HG02840 (cell line): ENCODE data around the gene PLEKHM2.
"Not testable (repeated sequence)": the region's sequence is repeated elsewhere in the genome, so short reads cannot be mapped to it uniquely, and the experiment has no call there.

Source experiments
- ATAC-seq: cut with Tn5 transposase; IDR thresholded peaks from one replicate; pipeline ENCODE4 v1.9.1; 2021; ENCODE audit warnings: mild to moderate bottlenecking, moderate library complexity, moderate number of reproducible peaks; ENCODE audit not compliant: unreplicated experiment, low FRiP score

PLEKHM2 gene, protein sequence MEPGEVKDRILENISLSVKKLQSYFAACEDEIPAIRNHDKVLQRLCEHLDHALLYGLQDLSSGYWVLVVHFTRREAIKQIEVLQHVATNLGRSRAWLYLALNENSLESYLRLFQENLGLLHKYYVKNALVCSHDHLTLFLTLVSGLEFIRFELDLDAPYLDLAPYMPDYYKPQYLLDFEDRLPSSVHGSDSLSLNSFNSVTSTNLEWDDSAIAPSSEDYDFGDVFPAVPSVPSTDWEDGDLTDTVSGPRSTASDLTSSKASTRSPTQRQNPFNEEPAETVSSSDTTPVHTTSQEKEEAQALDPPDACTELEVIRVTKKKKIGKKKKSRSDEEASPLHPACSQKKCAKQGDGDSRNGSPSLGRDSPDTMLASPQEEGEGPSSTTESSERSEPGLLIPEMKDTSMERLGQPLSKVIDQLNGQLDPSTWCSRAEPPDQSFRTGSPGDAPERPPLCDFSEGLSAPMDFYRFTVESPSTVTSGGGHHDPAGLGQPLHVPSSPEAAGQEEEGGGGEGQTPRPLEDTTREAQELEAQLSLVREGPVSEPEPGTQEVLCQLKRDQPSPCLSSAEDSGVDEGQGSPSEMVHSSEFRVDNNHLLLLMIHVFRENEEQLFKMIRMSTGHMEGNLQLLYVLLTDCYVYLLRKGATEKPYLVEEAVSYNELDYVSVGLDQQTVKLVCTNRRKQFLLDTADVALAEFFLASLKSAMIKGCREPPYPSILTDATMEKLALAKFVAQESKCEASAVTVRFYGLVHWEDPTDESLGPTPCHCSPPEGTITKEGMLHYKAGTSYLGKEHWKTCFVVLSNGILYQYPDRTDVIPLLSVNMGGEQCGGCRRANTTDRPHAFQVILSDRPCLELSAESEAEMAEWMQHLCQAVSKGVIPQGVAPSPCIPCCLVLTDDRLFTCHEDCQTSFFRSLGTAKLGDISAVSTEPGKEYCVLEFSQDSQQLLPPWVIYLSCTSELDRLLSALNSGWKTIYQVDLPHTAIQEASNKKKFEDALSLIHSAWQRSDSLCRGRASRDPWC

DNA sequence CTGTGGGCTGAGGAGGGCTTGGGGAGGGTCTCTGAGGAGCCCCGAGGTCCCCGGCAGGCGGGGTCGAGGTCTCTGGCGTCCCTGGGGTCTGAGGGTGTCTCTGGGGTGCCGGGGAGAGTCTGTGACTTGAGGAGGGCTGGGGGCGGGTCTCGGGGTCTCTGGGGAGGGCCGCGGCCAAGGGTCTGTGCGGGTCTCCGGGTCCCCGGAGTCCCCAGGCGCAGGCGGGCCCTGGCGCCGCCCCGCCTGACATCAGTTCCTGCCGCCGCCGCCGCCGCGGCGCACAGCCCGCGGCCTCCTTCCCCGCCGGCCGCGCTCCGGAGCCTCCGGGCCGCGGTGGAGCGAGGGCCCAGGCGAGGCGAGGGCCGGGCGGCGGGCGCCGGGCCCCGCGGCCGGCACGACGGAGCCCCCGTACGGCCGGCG is at the start of gene PLEKHM2:
TSS of gene PLEKHM2 (plus strand) at position 279 of the 420 bp plus-strand sequence. CDS start 239 bp downstream, outside the sequence.
- no peak for ATAC-seq

DNA sequence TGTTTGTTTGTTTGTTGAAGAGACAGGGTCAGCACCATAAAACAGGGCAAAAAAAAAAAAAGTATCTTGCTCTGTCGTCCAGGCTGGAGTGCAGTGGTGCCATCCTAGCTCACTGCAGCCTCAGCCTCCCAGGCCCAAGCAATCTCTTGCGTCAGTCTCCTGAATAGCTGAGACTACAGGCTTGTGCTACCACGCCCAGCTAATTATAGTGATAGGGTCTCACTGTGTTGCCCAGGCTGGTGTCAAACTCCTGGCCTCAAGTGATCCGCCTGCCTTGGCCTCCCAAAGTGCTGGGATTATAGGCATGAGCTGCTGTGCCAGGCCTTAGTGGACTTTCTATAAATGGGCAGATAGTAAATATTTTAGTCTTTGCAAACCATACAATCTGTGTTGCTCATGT is 47.7 kb upstream of the PLEKHM2 start:
- ATAC-seq: no peak

DNA sequence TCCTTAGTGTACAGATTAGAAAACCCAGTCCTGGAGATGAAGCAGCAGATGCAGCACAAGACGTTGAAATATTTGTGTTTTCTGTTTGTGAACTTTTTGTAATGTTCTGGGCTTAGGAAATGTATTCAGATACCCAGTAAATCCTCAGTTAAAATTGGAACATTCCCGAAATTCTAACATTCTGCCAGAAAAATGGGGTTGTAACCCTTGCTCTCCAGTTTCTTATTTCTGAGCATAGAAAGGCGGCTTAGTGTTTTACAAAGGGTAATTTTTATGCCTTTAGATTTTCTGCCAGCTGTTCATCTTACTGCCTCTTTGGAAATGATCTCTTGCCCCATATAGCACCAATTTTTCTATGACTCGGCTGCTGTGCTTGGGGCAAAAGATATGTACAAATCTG is 46.3 kb upstream of the PLEKHM2 start:
- no peak for ATAC-seq

DNA sequence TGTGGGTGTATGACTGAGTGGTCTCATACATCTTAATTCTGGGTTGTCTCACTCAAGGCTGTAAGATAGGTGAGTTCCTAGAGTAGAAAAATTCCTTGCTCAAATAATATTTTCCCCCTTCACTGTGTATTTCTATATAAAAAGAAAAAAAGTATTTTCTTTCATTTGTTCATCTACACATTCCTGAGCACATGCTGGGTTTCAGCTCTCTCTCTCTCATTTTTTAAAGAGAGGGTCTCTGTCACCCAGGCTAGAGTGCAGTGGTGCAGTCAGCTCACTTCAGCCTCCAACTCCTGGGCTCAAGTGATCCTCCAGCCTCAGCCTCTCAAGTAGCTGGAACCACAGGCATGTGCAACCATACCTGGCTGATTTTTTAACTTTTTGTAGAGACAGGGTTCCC is 44.9 kb upstream of the PLEKHM2 start:
- ATAC-seq: no peak

DNA sequence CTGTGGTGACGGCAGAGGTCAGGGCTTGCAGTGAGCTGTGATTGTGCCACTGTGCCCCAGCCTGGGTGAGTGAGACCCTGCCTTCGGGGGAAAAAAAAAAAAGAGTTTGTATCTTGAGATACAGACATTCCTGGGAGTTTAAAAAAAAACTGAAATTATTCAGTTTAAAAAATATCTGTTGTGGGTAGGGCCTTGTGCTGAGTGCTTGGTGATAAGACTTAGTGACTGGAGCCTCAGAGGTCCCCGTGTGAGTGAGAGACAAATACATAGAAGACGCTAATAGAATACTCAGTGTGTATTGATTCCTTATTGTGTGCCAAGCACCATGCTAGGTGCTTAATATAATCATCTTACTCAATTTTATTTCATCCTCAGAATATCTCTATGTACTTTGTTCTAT is 44.2 kb upstream of the PLEKHM2 start:
- ATAC-seq: no peak

DNA sequence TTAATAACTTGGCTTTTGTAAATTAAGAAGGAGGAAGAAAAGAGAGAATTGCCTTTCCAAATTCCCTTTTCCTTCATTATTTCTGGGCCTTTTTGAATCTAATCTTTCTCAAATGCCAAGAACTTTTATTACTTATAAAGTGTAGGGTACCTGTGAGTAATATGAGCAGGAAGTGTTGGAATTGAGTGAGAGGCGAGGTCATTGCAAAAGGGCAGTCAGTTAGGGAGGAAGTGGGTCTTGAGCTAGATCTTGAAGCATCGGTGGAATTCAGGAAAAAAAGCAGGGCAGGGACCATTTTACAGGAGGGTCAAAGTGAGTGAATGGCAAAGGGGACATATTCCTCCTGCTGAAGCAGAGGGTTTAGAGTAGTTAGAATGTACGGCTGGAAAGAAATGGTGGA is 43.5 kb upstream of the PLEKHM2 start:
- ATAC-seq: no peak

DNA sequence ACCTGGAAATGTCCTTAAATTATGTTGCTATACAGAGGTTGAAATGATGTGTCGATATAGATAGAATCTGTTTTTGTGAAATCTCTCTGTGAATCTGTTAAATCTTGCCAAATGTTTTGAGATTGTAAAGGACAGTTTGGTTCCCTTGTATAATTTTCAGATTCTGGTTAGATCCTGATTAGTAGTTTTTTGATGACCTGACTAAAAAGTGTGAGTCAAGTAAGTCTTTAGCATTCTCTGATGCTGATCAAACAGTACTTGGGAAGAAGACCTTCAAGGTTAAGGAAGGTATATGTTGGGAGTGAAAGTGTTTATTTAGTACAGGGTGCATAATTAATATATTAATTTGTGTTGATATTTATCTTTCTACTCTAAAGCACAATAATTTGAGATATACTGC is 34.2 kb upstream of the PLEKHM2 start:
- no peak for ATAC-seq

DNA sequence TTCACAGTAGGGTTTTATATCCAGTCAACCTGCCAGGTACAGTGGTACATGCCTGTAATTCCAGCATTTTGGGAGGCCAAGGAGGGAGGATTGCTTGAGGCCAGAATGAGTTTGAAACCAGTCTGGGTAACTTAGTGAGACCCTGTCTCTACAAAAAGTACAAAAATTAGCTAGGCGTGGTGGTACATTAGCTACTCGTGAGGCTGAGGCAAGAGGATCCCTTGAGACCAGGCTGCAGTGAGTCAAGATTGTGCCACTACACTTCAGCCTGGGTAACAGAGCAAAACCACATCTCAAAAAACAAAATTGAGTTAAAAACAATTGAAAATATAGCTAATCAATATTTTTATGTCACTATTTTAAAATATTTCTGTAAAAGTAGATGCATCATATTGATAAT is 33.7 kb upstream of the PLEKHM2 start:
- ATAC-seq: no peak

DNA sequence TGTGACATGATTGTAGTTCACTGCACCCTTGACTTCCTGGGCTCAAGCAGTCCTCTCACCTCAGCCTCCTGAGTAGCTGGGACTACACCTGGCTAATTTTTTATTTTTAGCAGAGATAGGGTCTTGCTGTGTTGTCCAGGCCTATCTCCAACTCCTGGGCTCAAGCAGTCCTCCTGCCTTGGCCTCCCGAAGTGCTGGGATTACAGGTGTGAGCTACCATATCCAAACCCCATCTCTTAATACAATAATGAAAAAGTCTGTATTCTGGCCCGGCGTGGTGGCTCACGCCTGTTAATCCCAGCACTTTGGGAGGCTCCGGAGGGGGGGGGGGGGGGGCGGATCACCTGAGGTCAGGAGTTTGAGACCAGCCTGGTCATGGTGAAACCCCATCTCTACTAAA is 32.0 kb upstream of the PLEKHM2 start:
- ATAC-seq: not testable (repeated sequence)

DNA sequence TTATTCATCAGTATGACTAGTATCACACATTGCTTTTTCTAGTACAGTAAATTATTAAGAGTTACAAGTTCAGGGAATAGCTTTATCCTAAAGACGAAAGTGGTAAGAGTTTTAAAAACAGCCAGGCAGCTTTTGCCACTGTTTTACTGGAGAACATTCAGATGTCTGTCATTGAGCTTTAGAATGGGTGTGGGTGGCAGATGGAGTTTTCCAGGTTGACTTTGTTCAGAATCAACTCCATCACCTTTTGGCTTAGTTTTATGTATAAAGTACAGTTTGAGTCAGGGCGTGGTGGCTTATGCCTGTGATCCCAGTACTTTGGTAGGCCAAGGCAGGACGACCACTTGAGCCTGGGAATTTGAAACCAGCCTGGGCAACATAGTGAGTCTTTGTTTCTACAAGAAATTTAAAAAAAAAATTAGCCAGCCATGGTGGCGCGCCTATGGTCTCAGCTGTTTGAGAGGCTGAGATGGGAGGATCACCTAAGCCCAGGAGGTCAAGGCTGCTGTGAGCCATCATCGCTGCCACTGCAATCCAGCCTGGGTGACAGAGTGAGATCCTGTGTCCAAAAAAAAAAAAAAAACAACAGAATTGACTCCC is 29.9 kb upstream of the PLEKHM2 start:
- no peak for ATAC-seq

DNA sequence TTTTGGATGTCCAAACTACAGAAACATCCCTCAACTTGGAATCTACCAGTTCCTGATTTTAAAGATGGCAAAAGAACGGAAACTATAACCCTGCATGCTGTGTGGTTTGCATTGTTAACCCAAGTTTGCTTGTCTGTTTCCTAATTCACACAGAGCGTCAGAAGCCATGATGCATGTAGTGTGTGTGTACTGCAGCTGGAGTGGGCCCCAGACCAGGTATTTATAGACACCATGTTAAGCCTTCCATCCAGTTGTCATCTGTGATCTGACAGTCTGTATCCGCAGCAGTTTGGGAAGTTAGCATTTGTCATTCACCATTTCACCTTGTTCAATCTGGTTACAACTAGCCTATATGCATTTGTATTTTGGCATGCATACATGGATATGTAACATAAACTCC is 27.7 kb upstream of the PLEKHM2 start:
- ATAC-seq: no peak

DNA sequence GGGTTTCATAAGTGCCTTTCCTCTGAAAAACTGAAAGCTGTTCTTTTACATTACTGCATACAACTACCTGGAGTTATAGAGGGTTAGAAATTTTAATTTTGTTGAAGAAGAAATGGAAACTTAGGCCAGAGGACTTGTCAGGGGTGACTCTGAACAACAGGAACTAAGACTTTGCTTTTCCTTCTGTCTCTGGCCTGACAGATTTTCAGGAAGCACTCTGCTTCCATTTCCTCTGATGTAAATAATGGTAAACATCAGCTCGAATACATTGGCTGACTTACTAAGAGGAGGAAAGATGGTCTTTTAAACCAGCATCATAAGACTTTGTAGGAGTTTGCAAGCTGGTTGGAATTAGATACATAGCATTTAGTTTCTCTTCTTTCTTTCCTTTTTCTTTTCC is 27.1 kb upstream of the PLEKHM2 start:
- no peak for ATAC-seq

DNA sequence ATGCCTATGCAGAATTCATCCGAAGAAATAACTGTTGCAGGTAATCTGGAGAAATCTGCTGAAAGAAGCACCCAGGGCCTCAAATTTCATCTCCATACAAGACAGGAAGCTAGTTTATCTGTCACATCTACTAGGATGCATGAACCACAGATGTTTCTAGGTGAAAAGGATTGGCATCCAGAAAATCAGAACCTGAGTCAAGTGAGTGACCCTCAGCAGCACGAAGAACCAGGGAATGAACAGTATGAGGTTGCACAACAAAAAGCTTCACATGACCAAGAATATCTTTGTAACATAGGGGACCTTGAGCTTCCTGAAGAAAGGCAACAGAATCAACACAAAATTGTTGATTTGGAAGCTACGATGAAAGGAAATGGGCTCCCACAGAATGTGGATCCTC is 24.0 kb upstream of the PLEKHM2 start:
- ATAC-seq: no peak

DNA sequence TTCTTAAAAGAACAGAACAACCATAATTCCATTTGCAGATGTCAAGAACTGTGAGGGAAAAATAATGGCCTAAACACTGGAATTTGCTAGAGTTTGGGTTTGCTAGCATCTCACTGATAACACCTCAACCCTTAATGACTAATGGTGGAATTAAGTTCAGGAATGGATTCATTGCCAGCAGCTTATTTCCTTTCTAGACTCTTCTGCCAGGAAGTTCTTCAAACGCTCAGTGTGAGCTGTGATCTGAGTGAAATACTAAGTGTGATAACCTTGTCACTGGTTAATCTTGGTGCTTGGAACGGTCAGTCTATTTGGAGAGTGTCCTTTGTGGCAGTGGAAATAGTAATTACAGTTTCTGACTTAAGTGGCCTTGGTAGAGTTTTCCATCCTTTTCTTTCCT is 21.6 kb upstream of the PLEKHM2 start:
- no peak for ATAC-seq

DNA sequence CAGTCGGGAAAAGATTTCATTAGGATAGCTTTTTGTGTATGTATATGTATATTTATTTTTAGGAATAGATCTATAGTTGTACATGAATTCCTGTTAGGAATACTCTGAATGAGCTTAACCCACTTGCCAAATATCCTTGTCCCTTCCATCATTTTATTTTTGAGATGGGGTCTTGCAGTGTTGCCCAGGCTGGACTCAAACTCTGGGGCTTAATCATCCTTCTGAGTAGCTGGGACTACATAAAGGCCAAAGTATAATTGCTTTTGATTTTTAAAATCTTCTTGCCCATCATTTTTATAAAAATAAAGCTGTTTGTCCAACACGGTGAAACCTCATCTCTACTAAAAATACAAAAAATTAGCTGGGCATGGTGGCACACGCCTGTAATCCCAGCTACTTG is 20.2 kb upstream of the PLEKHM2 start:
- no peak for ATAC-seq

DNA sequence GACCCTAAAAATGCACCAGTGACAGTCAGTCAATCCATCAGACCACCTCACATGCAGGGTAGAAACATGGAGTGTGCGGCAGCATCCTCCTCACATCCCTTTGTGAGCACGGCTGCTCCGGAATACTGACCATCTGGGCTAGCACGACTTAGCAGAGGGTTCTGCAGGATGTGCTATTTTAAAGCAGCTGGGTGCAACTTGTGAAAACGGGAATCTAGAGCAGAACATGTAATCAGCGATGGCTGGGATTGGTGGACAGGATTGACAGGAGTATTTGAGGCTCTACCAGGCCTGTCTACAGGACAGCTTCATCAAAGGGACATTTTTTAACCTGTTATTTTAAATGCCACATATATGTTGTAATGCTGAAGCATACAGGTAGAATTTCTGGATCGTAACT is 16.8 kb upstream of the PLEKHM2 start:
- ATAC-seq: no peak

DNA sequence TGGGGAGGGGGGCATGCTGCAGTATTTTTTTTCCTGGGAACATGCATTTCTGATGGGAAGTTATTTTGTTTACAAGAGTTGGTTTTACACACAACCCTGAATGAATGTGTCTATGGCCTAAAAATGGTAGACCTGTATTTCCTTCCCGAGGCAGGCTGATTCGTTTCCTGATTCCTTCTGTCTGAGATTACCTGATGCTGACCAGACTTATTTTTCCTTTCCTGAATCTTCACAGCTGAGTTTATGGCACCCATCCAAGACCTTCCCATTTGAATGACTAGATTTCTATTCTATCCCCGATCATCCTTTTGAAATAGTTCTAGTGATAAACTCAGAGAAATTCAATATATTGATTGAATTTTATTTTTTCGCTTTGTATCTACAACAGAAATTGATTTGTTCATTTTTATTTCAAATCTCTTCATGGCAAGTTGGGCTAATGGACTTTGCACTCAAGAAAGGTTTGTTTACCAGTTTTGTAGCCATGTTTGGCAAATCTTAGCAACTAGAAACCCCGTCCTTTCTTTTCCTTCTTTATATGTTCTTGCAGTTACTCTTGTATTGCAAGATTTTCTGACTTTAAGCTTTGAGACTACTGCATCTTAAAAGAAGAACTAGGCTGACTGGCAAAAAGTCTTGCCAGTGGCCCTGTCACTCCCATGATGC is 15.9 kb upstream of the PLEKHM2 start:
- ATAC-seq: no peak

DNA sequence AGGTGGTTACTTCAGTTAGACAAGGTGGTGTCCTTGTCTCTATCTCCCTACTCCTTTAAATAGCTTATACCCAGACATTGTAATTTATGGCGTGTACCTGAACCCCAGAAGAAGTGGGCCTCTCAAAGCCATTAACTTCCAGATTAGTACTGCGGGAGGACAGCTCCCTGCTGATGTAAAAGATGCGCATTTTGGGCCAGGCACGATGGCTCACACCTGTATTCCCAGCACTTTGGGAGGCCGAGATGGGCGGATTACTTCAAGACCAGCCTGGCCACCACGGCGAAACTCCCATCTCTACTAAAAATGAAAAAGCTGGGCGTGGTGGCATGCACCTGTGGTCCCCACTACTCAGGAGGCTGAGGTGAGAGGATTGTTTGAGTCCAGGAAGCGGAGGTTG is 15.0 kb upstream of the PLEKHM2 start:
- ATAC-seq: no peak

DNA sequence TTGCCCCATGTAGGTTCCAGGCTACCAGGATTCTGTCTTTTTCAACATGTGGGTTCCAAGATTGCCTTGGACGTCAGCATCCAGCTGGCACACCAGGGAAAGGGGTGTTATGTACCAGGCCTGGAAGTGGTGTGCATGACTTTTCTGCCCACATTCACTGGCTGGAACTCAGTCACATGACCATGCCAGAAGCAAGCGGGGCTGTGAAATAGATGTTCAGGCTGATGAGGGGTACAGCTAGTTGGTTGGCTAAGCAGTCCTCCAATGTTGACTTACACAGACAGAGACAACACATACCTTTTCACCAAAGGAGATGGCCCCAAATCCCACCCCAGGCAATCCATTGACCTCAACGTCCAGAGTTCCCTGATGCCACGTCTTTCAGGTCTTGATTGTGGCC is 14.3 kb upstream of the PLEKHM2 start:
- no peak for ATAC-seq

DNA sequence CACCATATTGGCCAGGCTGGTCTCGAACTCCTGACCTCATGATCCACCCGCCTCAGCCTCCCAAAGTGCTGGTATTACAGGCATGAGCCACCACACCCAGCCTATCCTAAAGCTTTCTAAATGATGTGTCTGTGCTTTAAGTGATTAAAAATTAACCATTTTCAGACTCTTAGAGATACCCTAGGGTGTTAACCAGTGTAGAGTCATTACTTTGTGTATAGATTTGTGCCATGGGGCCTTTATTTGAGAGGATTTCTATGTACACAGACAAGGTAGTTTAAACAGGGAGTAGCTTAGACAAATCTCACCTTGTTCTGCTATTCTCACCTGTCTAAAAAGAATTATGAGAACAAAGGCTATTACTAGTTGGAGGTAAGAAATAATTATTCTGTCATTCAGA is 12.7 kb upstream of the PLEKHM2 start:
- ATAC-seq: no peak
